ENCODE results near the gene JCAD.
"Not testable (repeated sequence)": the region's sequence is repeated elsewhere in the genome, so short reads cannot be mapped to it uniquely, and the experiment has no call there.

Gene JCAD, protein sequence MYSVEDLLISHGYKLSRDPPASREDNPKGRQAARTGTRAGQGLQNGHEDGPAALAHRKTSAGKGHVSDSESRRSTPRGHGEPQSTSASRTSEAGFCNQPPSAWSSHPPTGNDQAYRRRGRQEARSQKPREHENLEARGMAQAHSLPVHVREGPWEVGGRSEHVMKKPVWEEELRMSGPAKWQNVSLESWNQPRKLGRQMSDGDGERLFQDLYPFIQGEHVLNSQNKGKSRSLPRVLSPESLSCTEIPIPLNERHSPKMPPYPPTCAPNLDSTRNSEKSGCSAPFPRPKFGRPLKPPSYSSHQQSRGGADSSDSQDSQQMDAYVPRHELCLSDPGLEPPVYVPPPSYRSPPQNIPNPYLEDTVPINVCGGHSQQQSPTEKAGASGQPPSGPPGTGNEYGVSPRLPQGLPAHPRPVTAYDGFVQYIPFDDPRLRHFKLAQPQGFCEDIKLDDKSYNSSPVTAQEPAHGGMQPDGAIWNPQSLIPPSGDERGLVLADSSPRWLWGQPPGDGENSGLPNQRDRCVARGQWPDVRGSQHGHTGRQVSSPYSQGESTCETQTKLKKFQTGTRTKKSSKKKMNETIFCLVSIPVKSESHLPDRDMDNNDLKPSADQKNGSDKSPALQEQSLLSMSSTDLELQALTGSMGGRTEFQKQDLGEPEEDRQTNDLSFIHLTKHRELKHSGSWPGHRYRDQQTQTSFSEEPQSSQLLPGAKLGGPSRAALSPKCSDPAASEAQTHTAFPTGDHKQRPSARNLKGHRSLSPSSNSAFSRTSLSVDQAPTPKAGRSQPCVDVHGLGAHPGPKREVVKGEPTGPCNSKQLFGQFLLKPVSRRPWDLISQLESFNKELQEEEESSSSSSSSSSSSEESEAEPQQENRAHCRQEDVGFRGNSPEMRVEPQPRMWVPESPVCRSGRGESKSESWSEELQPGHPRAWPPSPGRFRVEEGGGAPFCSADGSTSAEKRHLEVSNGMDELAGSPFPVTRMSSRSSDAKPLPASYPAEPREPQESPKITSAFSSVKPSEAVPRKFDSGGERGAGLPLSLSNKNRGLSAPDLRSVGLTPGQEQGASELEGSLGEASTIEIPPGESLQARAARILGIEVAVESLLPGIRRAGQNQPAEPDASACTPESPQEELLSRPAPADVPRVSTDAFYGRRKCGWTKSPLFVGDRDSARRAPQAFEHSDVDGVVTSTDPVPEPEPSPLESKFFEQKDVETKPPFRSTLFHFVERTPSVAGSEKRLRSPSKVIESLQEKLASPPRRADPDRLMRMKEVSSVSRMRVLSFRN (N-terminal part only)

DNA sequence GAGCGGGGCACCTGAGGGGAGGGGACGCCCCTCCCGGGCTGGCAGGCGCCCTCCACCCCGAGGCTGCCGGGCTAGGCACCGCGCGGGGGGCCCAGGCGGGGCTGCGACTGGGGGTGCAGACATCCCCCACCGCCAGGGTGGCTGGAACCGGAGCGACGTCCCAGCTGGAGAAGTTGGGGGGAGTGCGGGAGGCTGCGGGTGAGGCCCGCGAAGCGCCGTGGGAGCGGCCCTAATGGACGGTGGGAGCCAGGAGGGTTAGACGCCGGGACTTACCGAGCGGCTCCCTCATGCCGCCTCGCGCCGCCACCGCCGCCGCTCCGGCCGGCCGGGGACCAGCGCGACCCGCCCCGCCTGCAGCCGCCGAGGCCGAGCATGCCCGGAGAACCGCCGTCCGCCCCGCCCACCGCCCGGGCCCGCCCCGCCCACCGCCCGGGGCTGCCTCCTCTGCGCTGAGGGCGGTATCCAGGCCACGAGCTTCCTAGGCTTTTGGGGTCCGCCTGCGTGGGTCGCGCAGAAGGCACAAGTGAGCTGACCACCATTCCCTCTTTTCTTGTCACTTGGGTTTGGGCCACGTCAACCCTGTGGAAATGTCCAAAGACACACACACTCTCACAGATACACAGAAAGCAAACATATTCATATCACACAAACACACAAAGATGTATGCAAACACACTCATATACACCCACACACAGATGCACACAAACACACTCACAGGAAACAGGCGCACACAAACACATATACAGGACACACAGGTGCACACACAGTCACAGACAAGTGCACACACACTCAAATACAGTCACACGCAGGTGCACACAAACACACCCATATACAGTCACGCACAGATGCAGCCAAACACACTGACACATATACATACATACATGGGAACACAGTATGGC, at the start of gene JCAD:
JCAD (minus strand) TSS at position 378 of the 899 bp plus-strand sequence. CDS start 11,774 bp downstream, outside the sequence.
- peak; percentile 56 for DNase-seq

- no peak for DNase-seq
Measured at GRCh38 chr10:30106987-30107386, 47.6 kb upstream of the JCAD start.

DNA sequence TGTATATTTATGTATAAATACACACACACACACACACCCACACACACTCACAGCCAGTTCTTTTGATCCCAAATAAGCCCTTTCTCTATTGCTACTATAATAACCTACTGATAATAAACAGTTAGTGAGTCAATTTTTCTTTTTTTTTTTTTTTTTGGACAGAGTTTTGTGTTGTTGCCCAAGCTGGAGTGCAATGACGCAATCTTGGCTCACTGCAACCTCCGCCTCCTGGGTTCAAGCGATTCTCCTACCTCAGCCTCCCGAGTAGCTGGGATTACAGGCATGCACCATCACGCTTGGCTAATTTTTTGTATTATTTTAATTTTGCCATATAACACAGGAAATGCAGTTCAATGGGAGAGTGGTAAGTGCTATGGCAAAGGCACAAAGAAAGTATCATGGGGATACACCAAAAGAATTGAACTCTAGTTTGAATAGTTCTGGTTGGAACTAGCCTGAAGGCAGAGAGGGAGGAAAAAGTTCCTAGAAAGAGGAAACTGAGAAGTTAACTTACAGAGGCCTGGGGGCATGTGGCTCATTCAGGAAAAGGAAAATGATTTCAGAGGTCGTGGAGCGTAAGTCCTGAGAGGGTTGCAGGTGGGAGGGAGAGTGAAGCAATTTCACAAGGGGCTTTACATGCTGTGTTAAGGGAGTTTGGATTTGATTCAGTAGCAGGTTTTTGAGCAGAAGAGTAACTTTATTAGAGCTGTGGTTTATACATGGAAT, 44.4 kb upstream of the JCAD start:
- DNase-seq: no peak

GRCh38 chr10:30099706-30100105, 40.3 kb upstream of the JCAD start:
- not testable (repeated sequence) for DNase-seq

DNA sequence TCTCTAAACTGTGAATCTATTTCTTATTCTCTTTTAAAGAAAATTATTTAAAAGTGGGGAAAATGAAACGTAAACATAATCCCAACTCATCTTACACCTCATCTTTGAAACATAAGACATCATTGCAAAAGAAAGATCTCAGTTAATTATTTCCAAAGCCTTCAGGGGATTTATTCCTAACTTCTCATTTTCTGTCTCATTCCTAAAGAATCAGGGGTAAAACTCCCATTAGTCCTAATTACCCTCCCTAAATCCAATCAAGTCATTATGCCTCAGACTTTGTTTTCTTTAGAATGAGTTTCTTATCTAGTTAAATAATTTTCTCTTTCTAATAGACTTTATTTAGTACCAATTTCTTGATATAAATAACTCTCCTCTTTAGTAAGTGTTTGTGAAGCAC, 39.7 kb upstream of the JCAD start:
- no peak for DNase-seq

GRCh38 chr10:30098629-30099028, 39.2 kb upstream of the JCAD start:
- DNase-seq: peak; percentile 86

GRCh38 chr10:30096564-30096963, 37.2 kb upstream of the JCAD start:
- DNase-seq: no peak

- no peak for DNase-seq
Measured at GRCh38 chr10:30095631-30096422, 36.4 kb upstream of the JCAD start.

DNA sequence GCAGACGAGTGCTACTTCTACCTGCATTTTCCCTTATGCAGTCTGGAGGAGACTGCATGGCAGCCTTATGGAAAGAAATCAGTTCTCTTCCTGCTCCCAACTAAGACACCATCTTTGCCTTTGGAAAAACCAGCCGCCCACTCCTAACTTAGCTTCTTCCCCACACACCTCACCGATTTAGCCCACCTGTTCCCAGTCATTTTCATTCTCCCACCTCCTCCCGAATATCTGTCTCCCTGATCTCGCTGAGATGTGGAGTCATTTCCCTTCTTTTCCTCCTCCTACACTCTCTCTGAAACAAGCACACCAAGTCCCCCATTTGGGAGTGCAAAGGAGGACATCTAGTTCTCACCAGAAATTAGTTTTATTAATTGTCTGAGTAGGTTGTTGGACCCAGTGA, 35.2 kb upstream of the JCAD start:
- no peak for DNase-seq

DNA sequence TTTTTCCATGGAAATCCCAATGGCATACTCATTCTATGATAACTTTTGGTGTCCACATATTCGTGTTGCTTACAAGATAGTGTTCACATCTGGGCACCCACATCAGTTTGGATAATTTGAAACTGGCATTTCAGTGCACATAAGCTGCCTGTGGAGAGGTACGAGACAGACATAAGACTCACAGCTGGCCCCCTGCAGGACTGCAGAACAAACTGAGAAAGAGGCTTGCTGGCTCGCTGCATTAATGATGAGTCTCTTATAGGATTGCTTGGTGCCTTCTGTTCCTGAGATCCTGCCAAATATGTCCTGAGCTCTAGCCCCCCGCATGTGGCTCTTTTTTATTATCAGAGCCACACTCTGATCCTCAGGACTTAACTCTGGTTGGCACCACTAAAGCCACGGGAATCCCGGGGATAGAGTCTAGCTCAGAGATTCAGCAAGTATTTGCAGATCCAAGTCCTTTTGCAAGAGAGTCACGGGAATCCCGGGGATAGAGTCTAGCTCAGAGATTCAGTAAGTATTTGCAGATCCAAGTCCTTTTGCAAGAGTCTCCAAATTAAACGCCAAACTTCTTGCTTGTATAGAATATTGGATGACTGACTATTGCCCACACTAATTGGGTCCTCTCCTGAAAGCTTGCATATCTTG, 34.0 kb upstream of the JCAD start:
- no peak for DNase-seq

DNA sequence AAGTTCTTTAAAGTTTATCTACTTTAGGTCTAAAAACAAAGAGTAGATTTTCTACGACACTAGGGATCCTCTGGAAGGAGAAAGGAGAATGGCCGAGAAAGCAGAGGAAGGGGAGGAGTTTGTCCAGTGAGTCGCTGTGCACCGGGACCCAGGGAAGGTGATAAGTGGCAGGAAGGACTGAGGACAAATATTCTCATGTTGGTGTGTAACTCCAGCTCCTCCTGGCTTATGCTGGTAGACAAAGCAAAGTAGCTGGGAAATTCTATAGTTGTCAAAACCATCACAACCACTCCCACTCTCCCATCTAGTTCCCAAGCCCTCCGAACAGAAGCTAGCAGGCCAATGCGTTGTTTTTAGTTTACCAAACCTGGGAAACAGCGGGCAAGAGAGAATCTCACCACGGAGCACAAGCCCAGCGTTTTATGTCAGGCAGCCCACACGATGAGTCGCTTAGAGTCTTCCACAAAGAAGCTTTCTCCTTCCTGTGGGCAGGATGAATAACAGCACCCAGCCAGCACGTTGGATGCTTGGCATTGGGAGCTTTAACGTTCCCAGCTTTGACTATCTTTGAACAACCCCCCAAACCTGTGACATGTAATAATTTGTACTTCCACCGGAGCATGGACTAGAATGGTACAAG, 32.9 kb upstream of the JCAD start:
- peak; percentile 62 for DNase-seq

- no peak for DNase-seq
Measured at GRCh38 chr10:30091136-30091535, 31.8 kb upstream of the JCAD start.

DNA sequence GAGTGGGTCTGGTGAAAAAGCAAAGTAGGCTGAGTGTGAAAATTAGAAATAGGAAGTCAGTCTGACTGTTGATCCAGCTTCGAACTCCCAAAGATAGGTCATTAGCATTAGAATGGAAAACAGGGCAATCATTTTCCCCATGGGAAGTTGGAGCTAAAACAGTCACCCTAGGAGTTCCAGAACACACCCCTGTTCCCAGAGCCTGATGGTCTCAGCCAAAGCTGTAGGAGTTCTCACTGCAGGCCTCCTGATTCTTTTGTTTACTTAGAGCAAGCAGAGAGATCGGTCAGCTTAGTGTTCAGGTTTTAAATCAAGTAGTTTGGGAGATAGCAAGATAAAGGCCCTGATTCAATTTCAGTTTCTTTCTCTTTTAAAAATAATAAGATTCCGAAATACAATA, 28.8 kb upstream of the JCAD start:
- no peak for DNase-seq

DNA sequence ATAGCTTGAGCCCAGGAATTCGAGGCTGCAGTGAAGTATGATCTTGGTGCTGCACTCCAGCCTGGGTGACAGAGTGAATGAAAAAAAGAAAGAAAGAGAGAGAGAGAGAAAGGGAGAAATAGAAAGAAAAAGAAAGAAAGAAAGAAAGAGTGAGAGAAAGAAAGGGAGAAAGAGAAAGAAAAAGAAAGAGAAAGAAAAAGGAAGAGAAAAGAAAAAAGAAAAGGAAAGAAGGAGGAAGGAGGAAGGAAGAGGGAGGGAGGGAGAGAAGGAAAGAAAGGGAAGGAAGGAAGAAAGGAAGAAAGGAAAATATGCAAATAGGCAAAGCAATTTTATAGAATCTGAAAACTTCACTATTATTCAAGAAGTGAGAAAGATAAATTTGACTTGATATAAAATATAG, 24.5 kb upstream of the JCAD start:
- DNase-seq: no peak

- no peak for DNase-seq
Measured at GRCh38 chr10:30081182-30081581, 21.8 kb upstream of the JCAD start.

DNA sequence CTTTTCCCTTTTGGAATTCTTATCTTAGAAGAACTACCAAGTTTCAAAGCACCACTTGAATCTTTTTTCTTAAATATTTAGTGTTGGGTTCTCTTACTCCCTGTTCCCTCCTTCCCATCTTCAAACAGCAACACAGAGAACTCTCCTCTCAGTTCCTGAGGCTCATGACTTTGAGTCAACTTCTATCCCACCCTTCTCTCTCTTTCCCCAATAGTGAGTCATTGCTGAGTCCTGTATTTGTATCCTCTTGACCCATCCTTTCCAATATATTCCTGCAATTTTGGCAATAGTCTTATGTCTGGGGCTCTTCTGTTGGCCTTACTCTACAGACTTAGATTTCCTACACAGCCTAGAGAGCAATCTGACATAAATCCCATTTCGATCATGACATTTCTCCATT, 20.8 kb upstream of the JCAD start:
- DNase-seq: no peak

GRCh38 chr10:30079408-30079807, 20.0 kb upstream of the JCAD start:
- DNase-seq: no peak

GRCh38 chr10:30075481-30075880, 16.1 kb upstream of the JCAD start:
- DNase-seq: no peak

- DNase-seq: no peak
Measured at GRCh38 chr10:30074933-30075332, 15.5 kb upstream of the JCAD start.

Data from EL (cell line).